Measurements from ENCODE around the gene TRIP12.

GRCh38 chr2:229896857-229897256 lies 25.0 kb downstream of the TRIP12 start:
- TF ChIP-seq, protein P1, sequence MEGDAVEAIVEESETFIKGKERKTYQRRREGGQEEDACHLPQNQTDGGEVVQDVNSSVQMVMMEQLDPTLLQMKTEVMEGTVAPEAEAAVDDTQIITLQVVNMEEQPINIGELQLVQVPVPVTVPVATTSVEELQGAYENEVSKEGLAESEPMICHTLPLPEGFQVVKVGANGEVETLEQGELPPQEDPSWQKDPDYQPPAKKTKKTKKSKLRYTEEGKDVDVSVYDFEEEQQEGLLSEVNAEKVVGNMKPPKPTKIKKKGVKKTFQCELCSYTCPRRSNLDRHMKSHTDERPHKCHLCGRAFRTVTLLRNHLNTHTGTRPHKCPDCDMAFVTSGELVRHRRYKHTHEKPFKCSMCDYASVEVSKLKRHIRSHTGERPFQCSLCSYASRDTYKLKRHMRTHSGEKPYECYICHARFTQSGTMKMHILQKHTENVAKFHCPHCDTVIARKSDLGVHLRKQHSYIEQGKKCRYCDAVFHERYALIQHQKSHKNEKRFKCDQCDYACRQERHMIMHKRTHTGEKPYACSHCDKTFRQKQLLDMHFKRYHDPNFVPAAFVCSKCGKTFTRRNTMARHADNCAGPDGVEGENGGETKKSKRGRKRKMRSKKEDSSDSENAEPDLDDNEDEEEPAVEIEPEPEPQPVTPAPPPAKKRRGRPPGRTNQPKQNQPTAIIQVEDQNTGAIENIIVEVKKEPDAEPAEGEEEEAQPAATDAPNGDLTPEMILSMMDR (conservative IDR thresholded peaks at IDR 0.05; ENCODE audit: low read depth in 2 of 2), result no peak
- TF ChIP-seq EZH2 (IDR thresholded peaks at IDR 0.05; ENCODE audit: low read depth, unreplicated experiment), result no peak
- TF ChIP-seq CREB1 (CRISPR knock-in tag; IDR thresholded peaks at IDR 0.05; ENCODE audit: low read depth), result no peak
- TF ChIP-seq EZH2phosphoT487 (IDR thresholded peaks at IDR 0.05; ENCODE audit: unreplicated experiment), result no peak
- no peak for TF ChIP-seq JUNB (IDR thresholded peaks at IDR 0.05; ENCODE audit: unreplicated experiment)
- no peak for TF ChIP-seq ZNF331 (CRISPR knock-in tag; IDR thresholded peaks at IDR 0.05; ENCODE audit: low read depth)
- TF ChIP-seq POLR2AphosphoS5 (IDR thresholded peaks at IDR 0.05; ENCODE audit: low read depth), result no peak
- no peak for TF ChIP-seq REST (IDR thresholded peaks at IDR 0.05; ENCODE audit: unreplicated experiment)
- TF ChIP-seq, protein P2, sequence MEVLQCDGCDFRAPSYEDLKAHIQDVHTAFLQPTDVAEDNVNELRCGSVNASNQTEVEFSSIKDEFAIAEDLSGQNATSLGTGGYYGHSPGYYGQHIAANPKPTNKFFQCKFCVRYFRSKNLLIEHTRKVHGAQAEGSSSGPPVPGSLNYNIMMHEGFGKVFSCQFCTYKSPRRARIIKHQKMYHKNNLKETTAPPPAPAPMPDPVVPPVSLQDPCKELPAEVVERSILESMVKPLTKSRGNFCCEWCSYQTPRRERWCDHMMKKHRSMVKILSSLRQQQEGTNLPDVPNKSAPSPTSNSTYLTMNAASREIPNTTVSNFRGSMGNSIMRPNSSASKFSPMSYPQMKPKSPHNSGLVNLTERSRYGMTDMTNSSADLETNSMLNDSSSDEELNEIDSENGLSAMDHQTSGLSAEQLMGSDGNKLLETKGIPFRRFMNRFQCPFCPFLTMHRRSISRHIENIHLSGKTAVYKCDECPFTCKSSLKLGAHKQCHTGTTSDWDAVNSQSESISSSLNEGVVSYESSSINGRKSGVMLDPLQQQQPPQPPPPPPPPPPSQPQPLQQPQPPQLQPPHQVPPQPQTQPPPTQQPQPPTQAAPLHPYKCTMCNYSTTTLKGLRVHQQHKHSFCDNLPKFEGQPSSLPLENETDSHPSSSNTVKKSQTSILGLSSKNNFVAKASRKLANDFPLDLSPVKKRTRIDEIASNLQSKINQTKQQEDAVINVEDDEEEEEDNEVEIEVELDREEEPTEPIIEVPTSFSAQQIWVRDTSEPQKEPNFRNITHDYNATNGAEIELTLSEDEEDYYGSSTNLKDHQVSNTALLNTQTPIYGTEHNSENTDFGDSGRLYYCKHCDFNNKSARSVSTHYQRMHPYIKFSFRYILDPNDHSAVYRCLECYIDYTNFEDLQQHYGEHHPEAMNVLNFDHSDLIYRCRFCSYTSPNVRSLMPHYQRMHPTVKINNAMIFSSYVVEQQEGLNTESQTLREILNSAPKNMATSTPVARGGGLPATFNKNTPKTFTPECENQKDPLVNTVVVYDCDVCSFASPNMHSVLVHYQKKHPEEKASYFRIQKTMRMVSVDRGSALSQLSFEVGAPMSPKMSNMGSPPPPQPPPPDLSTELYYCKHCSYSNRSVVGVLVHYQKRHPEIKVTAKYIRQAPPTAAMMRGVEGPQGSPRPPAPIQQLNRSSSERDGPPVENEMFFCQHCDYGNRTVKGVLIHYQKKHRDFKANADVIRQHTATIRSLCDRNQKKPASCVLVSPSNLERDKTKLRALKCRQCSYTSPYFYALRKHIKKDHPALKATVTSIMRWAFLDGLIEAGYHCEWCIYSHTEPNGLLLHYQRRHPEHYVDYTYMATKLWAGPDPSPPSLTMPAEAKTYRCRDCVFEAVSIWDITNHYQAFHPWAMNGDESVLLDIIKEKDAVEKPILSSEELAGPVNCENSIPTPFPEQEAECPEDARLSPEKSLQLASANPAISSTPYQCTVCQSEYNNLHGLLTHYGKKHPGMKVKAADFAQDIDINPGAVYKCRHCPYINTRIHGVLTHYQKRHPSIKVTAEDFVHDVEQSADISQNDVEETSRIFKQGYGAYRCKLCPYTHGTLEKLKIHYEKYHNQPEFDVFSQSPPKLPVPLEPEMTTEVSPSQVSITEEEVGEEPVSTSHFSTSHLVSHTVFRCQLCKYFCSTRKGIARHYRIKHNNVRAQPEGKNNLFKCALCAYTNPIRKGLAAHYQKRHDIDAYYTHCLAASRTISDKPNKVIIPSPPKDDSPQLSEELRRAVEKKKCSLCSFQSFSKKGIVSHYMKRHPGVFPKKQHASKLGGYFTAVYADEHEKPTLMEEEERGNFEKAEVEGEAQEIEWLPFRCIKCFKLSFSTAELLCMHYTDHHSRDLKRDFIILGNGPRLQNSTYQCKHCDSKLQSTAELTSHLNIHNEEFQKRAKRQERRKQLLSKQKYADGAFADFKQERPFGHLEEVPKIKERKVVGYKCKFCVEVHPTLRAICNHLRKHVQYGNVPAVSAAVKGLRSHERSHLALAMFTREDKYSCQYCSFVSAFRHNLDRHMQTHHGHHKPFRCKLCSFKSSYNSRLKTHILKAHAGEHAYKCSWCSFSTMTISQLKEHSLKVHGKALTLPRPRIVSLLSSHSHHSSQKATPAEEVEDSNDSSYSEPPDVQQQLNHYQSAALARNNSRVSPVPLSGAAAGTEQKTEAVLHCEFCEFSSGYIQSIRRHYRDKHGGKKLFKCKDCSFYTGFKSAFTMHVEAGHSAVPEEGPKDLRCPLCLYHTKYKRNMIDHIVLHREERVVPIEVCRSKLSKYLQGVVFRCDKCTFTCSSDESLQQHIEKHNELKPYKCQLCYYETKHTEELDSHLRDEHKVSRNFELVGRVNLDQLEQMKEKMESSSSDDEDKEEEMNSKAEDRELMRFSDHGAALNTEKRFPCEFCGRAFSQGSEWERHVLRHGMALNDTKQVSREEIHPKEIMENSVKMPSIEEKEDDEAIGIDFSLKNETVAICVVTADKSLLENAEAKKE (CRISPR knock-in tag; IDR thresholded peaks at IDR 0.05), result no peak
- TF ChIP-seq NANOG (IDR thresholded peaks at IDR 0.05; ENCODE audit: borderline replicate concordance), result no peak
- no peak for TF ChIP-seq STAT1 (IDR thresholded peaks at IDR 0.05; ENCODE audit: unreplicated experiment)

Measured in GM23338 (cell line).